Activated T-cell treated with anti-CD3 and anti-CD28 coated beads, Interleukin-2, amount 50 U/mL, for 24 hours (primary cell): Measurements from ENCODE around the gene SMIM15.

Experiments used
- DNase-seq: peaks from one replicate; pipeline ENCODE4 v3.0.0-alpha.2; 2020
- H3K27ac Mint-ChIP-seq: 2 replicates; pipeline ENCODE4 v1.8.0; 2020; ENCODE audit warnings: mild to moderate bottlenecking, mixed read lengths
- H3K27me3 Mint-ChIP-seq: 2 replicates; pipeline ENCODE4 v1.8.0; 2020; ENCODE audit warnings: mixed read lengths
- H3K36me3 Mint-ChIP-seq: 2 replicates; pipeline ENCODE4 v1.8.0; 2020; ENCODE audit warnings: low read depth, mixed read lengths
- H3K4me1 Mint-ChIP-seq: 2 replicates; pipeline ENCODE4 v1.8.0; 2020; ENCODE audit warnings: low read depth, mixed read lengths
- H3K4me3 Mint-ChIP-seq: 2 replicates; pipeline ENCODE4 v1.8.0; 2020; ENCODE audit warnings: mild to moderate bottlenecking, moderate library complexity, mixed read lengths
- H3K9me3 Mint-ChIP-seq: 2 replicates; pipeline ENCODE4 v1.8.0; 2020; ENCODE audit warnings: mixed read lengths

The SMIM15 gene

DNA sequence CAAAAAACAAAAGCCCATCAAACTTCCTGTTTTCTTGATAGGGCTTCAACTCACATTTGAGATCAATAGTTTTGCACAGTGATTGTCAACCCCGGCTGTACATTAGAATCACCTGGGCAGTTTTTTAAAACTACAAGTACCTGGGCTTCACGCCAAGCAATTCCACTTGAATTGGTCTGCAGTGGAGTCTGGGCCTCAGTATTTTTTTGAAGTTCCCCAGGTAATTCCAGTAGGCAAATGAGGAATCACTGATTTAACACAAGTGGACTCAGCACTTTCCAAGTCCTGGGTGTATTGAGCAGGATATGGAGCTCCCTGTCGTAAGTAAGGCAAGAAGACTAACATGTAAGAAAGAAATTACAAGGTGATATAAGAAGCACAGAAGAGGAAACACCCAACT, 14.8 kb upstream of the SMIM15 start:
- no peak overlapping the region for H3K27ac Mint-ChIP-seq
- no peaks in the 10 kb centered on the region for H3K36me3 Mint-ChIP-seq
- H3K4me1 Mint-ChIP-seq, result peaks cover 5% of the 10 kb centered on the region
- no peaks in the 10 kb centered on the region for H3K9me3 Mint-ChIP-seq
- DNase-seq, result no peak
- H3K4me3 Mint-ChIP-seq, result no peak overlapping the region
- H3K27me3 Mint-ChIP-seq, result peaks cover 4% of the 10 kb centered on the region

GRCh38 chr5:61176631-61177030, 14.4 kb upstream of the SMIM15 start:
- H3K4me1 Mint-ChIP-seq, result peaks cover 5% of the 10 kb centered on the region
- no peak overlapping the region for H3K27ac Mint-ChIP-seq
- DNase-seq, result no peak
- H3K9me3 Mint-ChIP-seq, result no peaks in the 10 kb centered on the region
- H3K4me3 Mint-ChIP-seq, result no peak overlapping the region
- H3K27me3 Mint-ChIP-seq, result peaks cover 4% of the 10 kb centered on the region
- H3K36me3 Mint-ChIP-seq, result no peaks in the 10 kb centered on the region

- no peaks in the 10 kb centered on the region for H3K4me1 Mint-ChIP-seq
- H3K9me3 Mint-ChIP-seq, result no peaks in the 10 kb centered on the region
- no peaks in the 10 kb centered on the region for H3K36me3 Mint-ChIP-seq
- no peak overlapping the region for H3K4me3 Mint-ChIP-seq
- no peak overlapping the region for H3K27ac Mint-ChIP-seq
- H3K27me3 Mint-ChIP-seq, result no peaks in the 10 kb centered on the region
- no peak for DNase-seq
These were observed 9.2 kb upstream of the SMIM15 start for GRCh38 chr5:61171479-61171878.

GRCh38 chr5:61168951-61169350, 6.7 kb upstream of the SMIM15 start:
- no peaks in the 10 kb centered on the region for H3K27me3 Mint-ChIP-seq
- H3K4me3 Mint-ChIP-seq, result no peak overlapping the region
- no peak for DNase-seq
- H3K9me3 Mint-ChIP-seq, result no peaks in the 10 kb centered on the region
- peaks cover 7% of the 10 kb centered on the region for H3K4me1 Mint-ChIP-seq
- H3K36me3 Mint-ChIP-seq, result no peaks in the 10 kb centered on the region
- no peak overlapping the region for H3K27ac Mint-ChIP-seq

GRCh38 chr5:61167382-61167781, 5.1 kb upstream of the SMIM15 start:
- H3K4me1 Mint-ChIP-seq, result peaks cover 21% of the 10 kb centered on the region
- H3K27me3 Mint-ChIP-seq, result no peaks in the 10 kb centered on the region
- DNase-seq, result no peak
- H3K9me3 Mint-ChIP-seq, result peaks cover 9% of the 10 kb centered on the region
- no peak overlapping the region for H3K27ac Mint-ChIP-seq
- no peak overlapping the region for H3K4me3 Mint-ChIP-seq
- peaks cover 10% of the 10 kb centered on the region for H3K36me3 Mint-ChIP-seq

DNA sequence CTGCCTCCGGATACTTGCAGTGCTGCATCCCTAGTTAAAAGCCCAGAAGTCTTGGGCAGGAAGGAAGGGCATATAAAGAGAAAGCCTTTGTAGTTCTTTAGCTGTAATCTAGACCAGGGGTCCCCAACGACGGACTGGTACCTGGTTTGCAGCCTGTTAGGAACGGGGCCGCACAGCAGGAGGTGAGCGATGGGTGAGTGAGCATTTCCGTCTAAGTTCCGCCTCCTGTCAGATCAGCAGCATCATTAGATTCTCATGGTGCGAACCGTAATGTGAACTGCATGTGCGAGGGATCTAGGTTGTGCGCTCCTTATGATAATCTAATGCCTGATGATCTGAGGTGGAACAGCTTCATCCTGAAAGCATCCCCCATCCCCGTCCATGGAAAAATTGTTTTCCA, 1.6 kb upstream of the SMIM15 start:
- no peaks in the 10 kb centered on the region for H3K27me3 Mint-ChIP-seq
- peaks cover 41% of the 10 kb centered on the region for H3K36me3 Mint-ChIP-seq
- H3K27ac Mint-ChIP-seq, result no peak overlapping the region
- H3K4me1 Mint-ChIP-seq, result peaks cover 40% of the 10 kb centered on the region
- no peak for DNase-seq
- H3K4me3 Mint-ChIP-seq, result peak overlapping the region; percentile 92
- peaks cover 17% of the 10 kb centered on the region for H3K9me3 Mint-ChIP-seq

GRCh38 chr5:61162832-61163567, 732 bp upstream of the SMIM15 start:
- Mint-ChIP-seq H3K27ac (peak overlapping the region; percentile 96), H3K4me1 (peaks cover 47% of the 10 kb centered on the region), H3K4me3 (peak overlapping the region; percentile 92), H3K9me3 (peaks cover 21% of the 10 kb centered on the region), H3K36me3 (peaks cover 50% of the 10 kb centered on the region), H3K27me3 (no peaks in the 10 kb centered on the region)
- DNase-seq, result no peak

DNA sequence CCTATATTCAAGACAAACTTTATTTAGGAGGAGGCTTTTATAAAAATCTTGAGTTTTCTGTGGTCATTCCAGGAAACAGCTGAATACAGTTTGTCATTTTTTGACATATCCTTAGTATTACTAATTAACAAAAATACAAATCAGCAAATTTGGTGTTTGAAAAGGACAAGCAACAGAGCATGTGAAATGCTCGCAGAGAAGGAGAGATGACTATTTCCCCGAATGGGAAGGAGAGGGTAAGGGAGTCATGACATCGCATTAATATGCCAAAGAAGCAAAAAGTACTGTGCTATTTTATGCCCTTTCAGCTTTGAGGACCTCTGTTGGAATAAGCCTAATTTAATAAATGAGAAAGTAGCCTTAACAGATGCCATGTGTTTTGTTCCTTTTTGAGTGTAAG, 1.8 kb downstream of the SMIM15 start:
- peak overlapping the region; percentile 92 for H3K4me3 Mint-ChIP-seq
- H3K36me3 Mint-ChIP-seq, result peaks cover 74% of the 10 kb centered on the region
- peaks cover 47% of the 10 kb centered on the region for H3K4me1 Mint-ChIP-seq
- peak overlapping the region; percentile 89 for H3K27ac Mint-ChIP-seq
- H3K27me3 Mint-ChIP-seq, result no peaks in the 10 kb centered on the region
- no peak for DNase-seq
- H3K9me3 Mint-ChIP-seq, result peaks cover 24% of the 10 kb centered on the region

DNA sequence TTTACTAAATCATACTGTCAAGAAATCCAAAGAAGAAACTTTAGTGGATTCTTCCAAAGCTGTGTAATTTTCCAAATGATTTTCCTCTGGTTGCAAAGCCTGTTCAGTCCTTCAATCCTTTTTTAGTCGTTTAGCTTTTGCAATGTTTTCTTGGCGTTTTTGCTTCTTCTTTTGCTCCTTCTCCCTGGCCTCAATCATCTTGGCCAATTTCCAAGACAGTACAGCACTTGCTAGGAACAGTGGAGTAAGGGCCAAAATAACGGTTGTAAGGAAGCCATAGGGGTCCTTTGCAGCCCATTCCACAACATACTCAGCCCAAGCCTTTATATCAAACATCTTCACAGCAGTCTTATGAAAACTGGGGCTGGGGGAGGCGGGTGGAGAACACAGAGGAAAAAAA, 2.4 kb downstream of the SMIM15 start:
- Mint-ChIP-seq H3K4me3 (peak overlapping the region; percentile 92), H3K27ac (peak overlapping the region; percentile 89), H3K36me3 (peaks cover 81% of the 10 kb centered on the region), H3K9me3 (peaks cover 29% of the 10 kb centered on the region), H3K4me1 (peaks cover 46% of the 10 kb centered on the region), H3K27me3 (no peaks in the 10 kb centered on the region)
- DNase-seq, result no peak

GRCh38 chr5:61159070-61159469, 3.2 kb downstream of the SMIM15 start:
- Mint-ChIP-seq H3K36me3 (peaks cover 89% of the 10 kb centered on the region), H3K27ac (no peak overlapping the region), H3K27me3 (no peaks in the 10 kb centered on the region), H3K4me3 (peak overlapping the region; percentile 8), H3K4me1 (peaks cover 42% of the 10 kb centered on the region), H3K9me3 (peaks cover 37% of the 10 kb centered on the region)
- DNase-seq, result no peak

- peaks cover 4% of the 10 kb centered on the region for H3K4me1 Mint-ChIP-seq
- no peak overlapping the region for H3K4me3 Mint-ChIP-seq
- no peak overlapping the region for H3K27ac Mint-ChIP-seq
- peaks cover 67% of the 10 kb centered on the region for H3K36me3 Mint-ChIP-seq
- H3K27me3 Mint-ChIP-seq, result no peaks in the 10 kb centered on the region
- DNase-seq, result no peak
- H3K9me3 Mint-ChIP-seq, result peaks cover 38% of the 10 kb centered on the region
These were observed 10.4 kb downstream of the SMIM15 start for GRCh38 chr5:61151893-61152292.

DNA sequence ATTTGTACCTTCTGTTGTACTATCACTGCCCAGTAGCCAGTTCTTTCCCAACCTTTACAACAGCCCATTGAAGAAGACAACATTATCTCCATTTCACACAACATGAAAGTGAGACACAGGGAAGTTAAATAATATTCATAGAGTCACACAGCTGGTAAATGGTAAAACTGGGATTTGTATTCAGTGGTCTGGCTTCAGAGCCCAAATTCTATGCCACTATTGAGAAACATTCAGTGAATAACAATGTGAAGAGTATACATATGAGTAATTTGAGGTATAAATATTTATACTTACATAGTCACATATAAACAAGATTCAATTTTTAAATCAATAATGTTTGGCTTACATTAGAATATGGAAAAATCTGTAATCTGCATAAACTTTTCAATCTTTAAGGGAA, 13.8 kb downstream of the SMIM15 start:
- H3K36me3 Mint-ChIP-seq, result peaks cover 52% of the 10 kb centered on the region
- DNase-seq, result no peak
- H3K4me3 Mint-ChIP-seq, result no peak overlapping the region
- H3K27me3 Mint-ChIP-seq, result no peaks in the 10 kb centered on the region
- no peak overlapping the region for H3K27ac Mint-ChIP-seq
- H3K9me3 Mint-ChIP-seq, result peaks cover 25% of the 10 kb centered on the region
- peaks cover 4% of the 10 kb centered on the region for H3K4me1 Mint-ChIP-seq

DNA sequence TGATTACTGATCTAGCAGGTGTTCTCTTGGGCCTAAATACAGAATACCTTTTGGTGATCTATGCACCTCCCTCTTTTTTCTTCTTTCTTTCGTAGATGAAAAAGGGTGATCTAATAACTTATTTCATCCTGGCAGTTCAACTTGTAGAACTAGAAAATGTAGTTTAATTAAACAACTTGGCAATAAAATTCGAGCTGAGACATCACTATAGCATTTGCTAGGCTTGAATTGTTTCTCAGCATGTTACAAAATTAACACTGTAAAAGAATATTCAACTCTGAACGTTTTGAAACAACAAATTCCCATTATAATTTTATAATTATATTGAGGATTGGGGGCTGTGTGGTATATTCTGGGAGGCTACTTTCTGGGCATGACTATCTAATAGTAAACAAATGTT, 19.5 kb downstream of the SMIM15 start:
- DNase-seq, result no peak
- Mint-ChIP-seq H3K4me3 (no peak overlapping the region), H3K27me3 (no peaks in the 10 kb centered on the region), H3K36me3 (peaks cover 19% of the 10 kb centered on the region), H3K9me3 (peaks cover 6% of the 10 kb centered on the region), H3K27ac (no peak overlapping the region), H3K4me1 (no peaks in the 10 kb centered on the region)

DNA sequence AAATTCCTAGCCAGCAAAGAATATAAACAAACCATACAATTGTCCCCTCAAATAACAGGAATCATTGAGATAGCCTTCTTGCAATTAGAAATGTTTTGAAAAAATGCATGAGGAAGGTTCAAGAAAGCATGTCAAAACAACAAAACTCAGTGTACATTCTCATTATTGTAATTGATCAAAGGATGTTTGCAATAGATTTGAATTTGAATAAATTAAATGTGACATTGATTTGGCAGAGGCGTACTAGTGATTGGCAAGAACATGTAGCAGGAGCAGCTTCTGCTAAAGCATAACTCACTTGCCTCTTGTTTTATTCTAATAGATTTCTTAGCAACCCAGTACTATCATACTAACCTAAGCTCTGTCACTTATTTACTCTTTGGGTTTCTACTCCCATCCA, 19.9 kb downstream of the SMIM15 start:
- H3K27me3 Mint-ChIP-seq, result no peaks in the 10 kb centered on the region
- peaks cover 17% of the 10 kb centered on the region for H3K36me3 Mint-ChIP-seq

DNA sequence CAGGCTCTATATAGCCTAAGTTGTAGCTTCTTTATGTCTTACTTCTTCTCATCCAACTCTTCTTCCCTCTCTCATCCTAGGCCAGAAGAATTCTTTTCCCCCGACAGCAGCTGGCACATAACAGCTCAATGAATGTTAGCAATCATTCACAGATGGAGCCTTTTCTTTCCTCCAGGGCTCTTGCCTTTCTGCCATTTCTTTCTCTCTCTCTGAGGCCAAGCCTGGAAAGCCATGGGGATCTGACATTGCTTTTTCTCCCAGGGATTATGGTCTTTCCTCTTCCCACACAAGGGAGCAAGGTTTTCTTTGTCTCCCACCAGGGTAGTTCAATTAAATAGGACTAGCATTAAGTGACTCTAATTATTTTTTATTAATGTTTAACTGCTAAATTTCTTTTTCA, 20.5 kb downstream of the SMIM15 start:
- no peak for DNase-seq
- Mint-ChIP-seq H3K4me1 (no peaks in the 10 kb centered on the region), H3K27me3 (no peaks in the 10 kb centered on the region), H3K4me3 (no peak overlapping the region), H3K27ac (no peak overlapping the region), H3K9me3 (peaks cover 6% of the 10 kb centered on the region), H3K36me3 (peaks cover 15% of the 10 kb centered on the region)

More for the DNA sequence above, 19.9 kb downstream of the SMIM15 start:
- Mint-ChIP-seq H3K4me1 (no peaks in the 10 kb centered on the region), H3K4me3 (no peak overlapping the region), H3K27ac (no peak overlapping the region), H3K9me3 (peaks cover 6% of the 10 kb centered on the region)
- no peak for DNase-seq

DNA sequence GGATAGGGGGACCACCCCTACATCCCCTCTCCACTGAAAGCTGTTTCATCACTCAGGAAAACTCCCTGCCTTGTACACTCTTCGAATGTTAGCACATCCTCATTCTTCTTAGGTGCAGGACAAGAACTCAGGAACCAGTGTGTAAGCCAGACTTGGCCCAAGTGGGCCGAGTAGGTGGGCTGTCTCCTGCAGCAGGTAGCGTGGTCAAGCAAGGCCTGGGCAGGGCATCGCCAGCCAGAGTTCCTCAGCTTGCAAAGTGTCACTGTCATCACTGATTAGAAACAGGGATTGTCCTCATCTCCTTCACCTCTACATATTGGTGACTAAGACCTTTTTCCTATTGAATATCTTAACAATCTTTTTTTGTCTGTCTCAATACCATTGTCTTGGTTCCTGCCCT, 22.3 kb downstream of the SMIM15 start:
- no peaks in the 10 kb centered on the region for H3K4me1 Mint-ChIP-seq
- no peak overlapping the region for H3K4me3 Mint-ChIP-seq
- H3K27ac Mint-ChIP-seq, result no peak overlapping the region
- H3K36me3 Mint-ChIP-seq, result peaks cover 4% of the 10 kb centered on the region
- DNase-seq, result no peak
- H3K9me3 Mint-ChIP-seq, result no peaks in the 10 kb centered on the region
- H3K27me3 Mint-ChIP-seq, result no peaks in the 10 kb centered on the region
